Measurements from ENCODE around the gene TAS2R50.

DNA sequence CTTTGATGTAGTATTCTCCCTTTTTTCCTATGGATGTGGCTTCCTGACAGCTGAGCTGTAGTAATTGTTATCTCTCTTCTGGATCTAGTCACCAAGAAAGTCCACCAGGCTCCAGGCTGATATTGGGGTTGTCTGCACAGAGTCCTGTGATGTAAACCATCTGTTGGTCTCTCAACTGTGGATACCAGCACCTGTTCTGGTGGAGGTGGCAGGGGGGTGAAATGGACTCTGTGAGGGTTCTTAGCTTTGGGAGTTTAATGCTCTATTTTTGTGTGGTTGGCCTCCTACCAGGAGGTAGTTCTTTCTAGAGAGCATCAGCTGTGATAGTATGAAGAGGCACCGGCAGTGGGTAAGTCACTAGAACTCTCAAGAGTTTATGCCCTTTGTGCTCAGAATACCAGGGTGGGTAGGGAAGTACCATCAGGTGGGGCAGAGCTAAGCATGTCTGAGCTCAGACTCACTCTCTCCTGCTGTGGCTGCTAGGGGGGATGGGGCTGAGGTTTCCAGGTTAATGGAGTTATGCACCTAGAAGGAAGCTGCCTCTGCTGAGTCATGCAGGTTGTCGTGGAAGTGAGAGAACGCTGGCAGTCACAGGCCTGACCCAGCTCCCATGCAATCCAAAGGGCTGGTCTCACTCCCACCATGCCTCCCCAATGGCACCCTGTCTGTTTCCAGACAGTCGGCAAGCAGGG is 44.6 kb downstream of the TAS2R50 start:
- TF ChIP-seq, protein P1, sequence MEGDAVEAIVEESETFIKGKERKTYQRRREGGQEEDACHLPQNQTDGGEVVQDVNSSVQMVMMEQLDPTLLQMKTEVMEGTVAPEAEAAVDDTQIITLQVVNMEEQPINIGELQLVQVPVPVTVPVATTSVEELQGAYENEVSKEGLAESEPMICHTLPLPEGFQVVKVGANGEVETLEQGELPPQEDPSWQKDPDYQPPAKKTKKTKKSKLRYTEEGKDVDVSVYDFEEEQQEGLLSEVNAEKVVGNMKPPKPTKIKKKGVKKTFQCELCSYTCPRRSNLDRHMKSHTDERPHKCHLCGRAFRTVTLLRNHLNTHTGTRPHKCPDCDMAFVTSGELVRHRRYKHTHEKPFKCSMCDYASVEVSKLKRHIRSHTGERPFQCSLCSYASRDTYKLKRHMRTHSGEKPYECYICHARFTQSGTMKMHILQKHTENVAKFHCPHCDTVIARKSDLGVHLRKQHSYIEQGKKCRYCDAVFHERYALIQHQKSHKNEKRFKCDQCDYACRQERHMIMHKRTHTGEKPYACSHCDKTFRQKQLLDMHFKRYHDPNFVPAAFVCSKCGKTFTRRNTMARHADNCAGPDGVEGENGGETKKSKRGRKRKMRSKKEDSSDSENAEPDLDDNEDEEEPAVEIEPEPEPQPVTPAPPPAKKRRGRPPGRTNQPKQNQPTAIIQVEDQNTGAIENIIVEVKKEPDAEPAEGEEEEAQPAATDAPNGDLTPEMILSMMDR (IDR thresholded peaks at IDR 0.05) = no peak
- TF ChIP-seq POLR2A (IDR thresholded peaks at IDR 0.05) = no peak

All from adrenal gland (tissue), 5 donors.